ENCODE measurements around the gene CTBP2. TPM values are rescaled to one million over a fixed set of nuclear protein-coding genes. Genes with fewer than 3 reads are reported as not detected.

The CTBP2 gene
- total and polyA plus RNA-seq, 4 donors, result 19.2 to 80.6 (median 63.2) TPM

- Histone ChIP-seq H3K4me1 (ENCODE audit: control insufficient read depth in 5 of 5, insufficient read depth in 5 of 5, low read length in 5 of 5) (peaks cover 4 to 31% (median 13%) of the 10 kb centered on the region in 5 donors), H3K27me3 (ENCODE audit: control insufficient read depth in 3 of 3, insufficient read depth in 3 of 3, low read length in 2 of 3) (no peaks in the 10 kb centered on the region), H3K9ac (ENCODE audit: insufficient read depth in 1 of 2, low read length in 2 of 2) (no peak overlapping the region), H3K4me3 (no peak overlapping the region), H3K9me3 (ENCODE audit: control insufficient read depth in 4 of 4, insufficient read depth in 3 of 4, low read length in 3 of 4) (no peaks in the 10 kb centered on the region), H3K36me3 (ENCODE audit: control insufficient read depth in 4 of 4, insufficient read depth in 4 of 4, low read length in 4 of 4) (peaks cover 0 to 18% (median 10%) of the 10 kb centered on the region in 4 donors), H3K27ac (ENCODE audit: low read depth in 1 of 2, low read length in 1 of 2) (no peak overlapping the region)
- DNase-seq (no peak), ATAC-seq (ENCODE audit: insufficient read depth, low FRiP score) (no peak)
- no peak for TF ChIP-seq CTCF (IDR thresholded peaks at IDR 0.05; ENCODE audit: control extremely low read depth, extremely low read depth)
- WGBS, 2 donors, result 94 to 96% methylated on average over 14 of the region's 14 CpGs
Observed at GRCh38 chr10:125087191-125087896, 73.0 kb downstream of the CTBP2 start.

GRCh38 chr10:125086691-125087090 lies 73.7 kb downstream of the CTBP2 start:
- H3K9me3 ChIP-seq (ENCODE audit: control insufficient read depth in 4 of 4, insufficient read depth in 3 of 4, low read length in 3 of 4), result no peaks in the 10 kb centered on the region
- no peak overlapping the region for H3K4me3 ChIP-seq
- H3K27ac ChIP-seq (ENCODE audit: low read depth in 1 of 2, low read length in 1 of 2), result no peak overlapping the region
- no peak for TF ChIP-seq CTCF (IDR thresholded peaks at IDR 0.05; ENCODE audit: control extremely low read depth, extremely low read depth)
- 91 to 97% methylated on average over 9 of the region's 9 CpGs for WGBS, 2 donors
- peaks cover 4 to 32% (median 13%) of the 10 kb centered on the region in 5 donors for H3K4me1 ChIP-seq (ENCODE audit: control insufficient read depth in 5 of 5, insufficient read depth in 5 of 5, low read length in 5 of 5)
- peaks cover 0 to 20% (median 10%) of the 10 kb centered on the region in 4 donors for H3K36me3 ChIP-seq (ENCODE audit: control insufficient read depth in 4 of 4, insufficient read depth in 4 of 4, low read length in 4 of 4)
- H3K9ac ChIP-seq (ENCODE audit: insufficient read depth in 1 of 2, low read length in 2 of 2), result no peak overlapping the region
- ATAC-seq (ENCODE audit: insufficient read depth, low FRiP score), result no peak
- DNase-seq, result no peak
- no peaks in the 10 kb centered on the region for H3K27me3 ChIP-seq (ENCODE audit: control insufficient read depth in 3 of 3, insufficient read depth in 3 of 3, low read length in 2 of 3)

- Histone ChIP-seq H3K4me1 (ENCODE audit: control insufficient read depth in 5 of 5, insufficient read depth in 5 of 5, low read length in 5 of 5) (peaks cover 4 to 31% (median 13%) of the 10 kb centered on the region in 5 donors), H3K9ac (ENCODE audit: insufficient read depth in 1 of 2, low read length in 2 of 2) (no peak overlapping the region), H3K27ac (ENCODE audit: low read depth in 1 of 2, low read length in 1 of 2) (peak overlapping the region in 1 of 2 donors; percentile 64), H3K27me3 (ENCODE audit: control insufficient read depth in 3 of 3, insufficient read depth in 3 of 3, low read length in 2 of 3) (no peaks in the 10 kb centered on the region), H3K36me3 (ENCODE audit: control insufficient read depth in 4 of 4, insufficient read depth in 4 of 4, low read length in 4 of 4) (peaks cover 0 to 20% (median 10%) of the 10 kb centered on the region in 4 donors), H3K9me3 (ENCODE audit: control insufficient read depth in 4 of 4, insufficient read depth in 3 of 4, low read length in 3 of 4) (no peaks in the 10 kb centered on the region), H3K4me3 (no peak overlapping the region)
- DNase-seq, result no peak
- WGBS, 2 donors, result 75 to 84% methylated on average over 17 of the region's 17 CpGs
- TF ChIP-seq CTCF (IDR thresholded peaks at IDR 0.05; ENCODE audit: control extremely low read depth, extremely low read depth), result no peak
- ATAC-seq (ENCODE audit: insufficient read depth, low FRiP score), result no peak
Observed at GRCh38 chr10:125085258-125086054, 74.9 kb downstream of the CTBP2 start.
